Measurements from ENCODE around the gene ARHGEF17. TPM values are rescaled to one million over a fixed set of nuclear protein-coding genes. Genes with fewer than 3 reads are reported as not detected.

Gene ARHGEF17
- total and polyA plus RNA-seq, 2 of the 8 experiments (the other 6 are each of a cell fraction or from before 2014, with no cell fraction given): 11.3 to 14.6 TPM

GRCh38 chr11:73396251-73396930 is 88.3 kb downstream of the ARHGEF17 start (continued):
- TF ChIP-seq CBX5 (IDR thresholded peaks at IDR 0.05; ENCODE audit: low read depth, low read length) (no peak), TAF7 (optimal IDR thresholded peaks at IDR 0.05; ENCODE audit: borderline replicate concordance, low read depth, low read length) (no peak), POLR2A (IDR thresholded peaks at IDR 0.05; ENCODE audit: control extremely low read depth in 1 of 2, low read depth in 2 of 2, low read length in 2 of 2) (no peak), SIRT6 (IDR thresholded peaks at IDR 0.05; ENCODE audit: low read length) (no peak), RXRA (IDR thresholded peaks at IDR 0.05; ENCODE audit: insufficient read depth, low read depth, low read length) (no peak), RFX5 (IDR thresholded peaks at IDR 0.05; ENCODE audit: borderline replicate concordance, low read depth, low read length) (no peak)

Measured in H1 (cell line).